ENCODE measurements around the gene LAMP2.

Gene LAMP2

DNA sequence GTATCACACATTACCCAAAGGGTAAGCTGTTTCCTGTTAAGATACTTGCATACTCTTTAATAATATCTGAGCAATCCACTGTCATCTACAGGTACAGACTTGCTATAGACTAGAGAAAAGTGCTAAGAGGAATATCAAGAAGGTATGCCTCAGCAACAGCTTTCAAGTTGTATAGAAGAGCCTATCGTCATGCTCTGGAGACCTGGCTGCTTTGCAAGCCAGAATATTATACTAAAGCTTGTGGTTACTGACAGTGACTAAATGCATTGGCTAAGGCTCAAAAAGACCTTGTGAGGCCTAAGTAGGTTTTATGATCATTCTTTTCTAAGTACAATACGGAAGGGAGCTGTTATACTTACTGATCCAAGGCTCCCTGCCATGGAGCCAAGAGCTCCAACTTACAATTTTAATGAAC is 11.3 kb downstream of the LAMP2 start:
- DNase-seq (ENCODE audit: low read depth in 3 of 3), result no peak

DNA sequence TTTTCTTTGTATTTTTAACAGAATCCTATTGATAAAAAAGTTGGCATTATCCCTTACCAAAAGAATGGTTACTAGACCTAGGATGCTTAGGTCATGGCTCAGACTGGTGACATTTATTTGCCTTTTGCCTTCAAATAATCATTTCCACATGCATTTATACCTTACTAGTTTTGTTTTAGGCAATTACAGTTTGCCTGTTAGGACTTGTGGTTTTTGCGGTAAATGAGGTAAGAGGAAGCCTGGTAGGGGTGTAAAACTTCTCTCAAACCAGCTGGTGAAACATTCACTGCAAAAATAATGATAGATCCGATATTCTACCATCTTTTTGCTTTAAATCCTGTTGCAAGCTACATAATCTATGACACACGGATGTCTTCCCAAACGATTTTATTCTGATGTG is 12.1 kb downstream of the LAMP2 start:
- DNase-seq (ENCODE audit: low read depth in 3 of 3), result no peak

- no peak for DNase-seq (ENCODE audit: low read depth in 3 of 3)
Observed at GRCh38 chrX:120453985-120454384, 15.1 kb downstream of the LAMP2 start.

- DNase-seq (ENCODE audit: low read depth in 3 of 3), result no peak
Observed at GRCh38 chrX:120452131-120452530, 17.0 kb downstream of the LAMP2 start.

DNA sequence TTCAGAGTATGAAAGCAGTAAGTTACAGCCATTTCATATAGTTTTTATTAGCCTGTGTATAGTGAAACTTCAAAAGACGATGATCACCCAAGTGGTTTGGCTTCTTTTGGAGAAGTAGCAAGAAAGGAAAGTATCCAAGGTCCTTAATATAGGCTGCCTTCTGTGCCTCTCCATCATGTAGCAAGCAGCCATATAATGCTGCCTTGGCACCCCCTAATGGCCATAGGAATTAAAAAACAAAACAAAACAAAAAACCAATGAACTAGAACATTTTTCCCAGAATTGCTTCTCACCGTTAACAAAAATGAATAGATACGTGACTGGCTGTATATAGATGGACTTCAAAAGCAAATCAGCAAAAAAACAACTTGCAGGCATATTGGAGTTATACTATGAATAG is 18.9 kb downstream of the LAMP2 start:
- DNase-seq (ENCODE audit: low read depth in 3 of 3), result no peak

GRCh38 chrX:120446498-120446897 is 22.6 kb downstream of the LAMP2 start:
- no peak for DNase-seq (ENCODE audit: low read depth in 3 of 3)

- DNase-seq (ENCODE audit: low read depth in 3 of 3), result no peak
Observed at GRCh38 chrX:120439921-120440320, 29.2 kb downstream of the LAMP2 start.

DNA sequence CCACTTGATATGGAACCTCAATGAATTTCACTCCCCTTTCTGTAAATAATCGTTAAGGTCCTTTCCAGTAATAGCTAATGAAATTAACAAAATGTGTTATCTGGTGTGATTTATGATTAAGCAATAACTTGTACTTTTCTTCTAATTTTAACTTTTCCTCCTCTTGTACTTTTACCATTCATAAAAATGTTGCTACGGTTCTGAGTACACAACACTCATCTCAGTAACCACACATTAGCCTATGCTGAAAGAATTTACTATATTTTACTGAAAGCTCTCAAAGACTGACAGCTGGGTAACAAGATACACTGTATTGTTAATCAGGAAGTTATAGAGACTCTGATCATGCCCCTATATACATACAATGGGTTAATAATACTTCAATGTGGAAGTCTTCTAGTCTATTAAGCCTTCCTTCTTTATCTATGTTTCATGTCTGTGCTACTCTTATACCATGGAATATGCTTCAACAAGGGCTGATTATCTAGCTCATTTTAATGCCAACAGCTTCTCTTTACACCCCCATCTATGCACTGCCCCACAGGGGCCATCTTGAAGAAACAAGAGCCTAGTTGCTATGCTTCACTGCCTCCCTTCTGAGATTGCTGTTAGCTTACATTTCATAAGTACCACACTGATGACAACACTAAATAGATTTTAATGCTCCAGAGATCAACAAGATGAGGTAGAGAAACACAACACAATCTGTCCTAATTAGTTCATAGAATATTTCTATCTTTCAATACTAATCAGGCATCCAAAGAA is 39.1 kb downstream of the LAMP2 start:
- DNase-seq (ENCODE audit: low read depth in 3 of 3), result no peak

DNA sequence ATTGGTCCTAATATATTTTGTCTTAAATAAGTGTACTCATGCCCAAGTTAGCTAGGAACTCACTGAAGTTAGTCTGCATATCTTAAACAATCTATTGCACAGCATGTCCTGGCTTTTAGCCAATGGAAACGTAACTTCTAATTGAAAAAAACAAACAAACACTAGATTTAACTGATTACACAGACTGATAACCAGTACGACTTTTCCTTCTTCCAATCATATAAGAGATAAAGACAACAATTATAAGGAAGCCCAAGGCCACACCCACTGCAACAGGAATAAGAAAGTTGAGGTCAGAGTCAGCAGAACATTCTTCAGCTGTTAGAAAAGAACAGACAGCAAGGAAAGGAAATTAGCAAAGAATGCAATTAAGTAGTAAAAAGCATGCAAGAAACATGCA is 40.8 kb downstream of the LAMP2 start:
- DNase-seq (ENCODE audit: low read depth in 3 of 3), result no peak

GRCh38 chrX:120426599-120426998 is 42.5 kb downstream of the LAMP2 start:
- no peak for DNase-seq (ENCODE audit: low read depth in 3 of 3)

GRCh38 chrX:120419463-120419862 is 49.6 kb downstream of the LAMP2 start:
- DNase-seq (ENCODE audit: low read depth in 3 of 3), result no peak

DNA sequence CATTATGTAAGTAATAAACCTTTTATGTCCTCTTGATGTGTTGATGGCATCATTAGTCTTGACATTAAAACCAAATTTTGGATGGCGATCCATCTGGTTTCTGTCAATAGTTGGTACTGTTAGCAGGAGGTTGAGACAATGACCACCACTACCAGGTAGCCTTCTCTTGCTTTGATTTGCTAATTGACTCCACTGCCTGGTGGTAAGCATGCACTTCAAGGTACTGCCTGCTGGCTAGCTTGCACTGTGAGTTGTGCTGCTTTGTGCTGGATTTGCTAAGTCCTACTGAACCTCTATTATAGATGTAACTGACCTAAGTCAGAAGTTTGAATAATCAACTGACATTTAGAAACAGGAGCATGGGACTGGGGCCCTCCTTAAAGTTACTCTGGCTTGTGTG is 60.9 kb downstream of the LAMP2 start:
- DNase-seq (ENCODE audit: low read depth in 3 of 3), result no peak

GRCh38 chrX:120406638-120407037 is 62.5 kb downstream of the LAMP2 start:
- DNase-seq (ENCODE audit: low read depth in 3 of 3), result no peak

DNA sequence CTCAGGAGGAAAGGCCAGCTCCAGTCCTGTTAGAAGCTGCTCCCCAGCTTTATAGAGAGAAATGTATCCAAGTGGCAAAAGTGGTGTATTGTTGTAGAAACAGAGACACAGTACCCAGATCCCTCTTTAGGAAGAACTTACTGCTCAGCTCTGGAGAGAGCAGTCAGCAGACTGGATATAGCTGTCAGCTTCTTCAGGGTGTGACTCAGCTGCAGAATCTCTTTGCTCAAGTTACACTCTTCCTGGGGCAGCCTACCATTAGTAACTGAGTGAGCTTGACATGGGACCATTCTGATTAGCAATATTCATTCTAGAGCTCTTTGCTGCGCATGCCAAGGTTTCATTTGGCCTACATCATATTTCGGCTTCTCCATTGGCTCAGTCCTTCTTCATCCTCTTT is 66.7 kb downstream of the LAMP2 start:
- no peak for DNase-seq (ENCODE audit: low read depth in 3 of 3)

- DNase-seq (ENCODE audit: low read depth in 3 of 3), result no peak
Observed at GRCh38 chrX:120401301-120401700, 67.8 kb downstream of the LAMP2 start.

DNA sequence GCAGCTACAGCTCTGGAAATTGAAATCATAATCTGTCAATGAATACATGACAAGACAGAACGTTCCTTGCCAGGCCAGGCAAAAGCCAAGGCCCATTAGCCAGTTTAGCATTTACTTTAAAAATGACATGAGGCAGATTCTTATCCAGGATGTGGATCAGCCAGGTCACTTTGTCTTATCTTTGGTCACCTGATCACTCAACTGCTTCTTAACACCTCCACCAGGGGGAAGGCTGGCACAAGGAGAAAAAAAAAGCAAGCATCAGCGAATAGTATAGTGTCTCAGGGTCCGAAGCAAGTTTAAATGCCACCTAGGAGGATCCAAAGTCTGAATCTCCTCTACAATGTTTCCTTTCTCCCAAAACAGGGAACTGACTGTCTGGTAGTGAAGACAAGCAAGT is 88.4 kb downstream of the LAMP2 start:
- no peak for DNase-seq (ENCODE audit: low read depth in 3 of 3)

DNA sequence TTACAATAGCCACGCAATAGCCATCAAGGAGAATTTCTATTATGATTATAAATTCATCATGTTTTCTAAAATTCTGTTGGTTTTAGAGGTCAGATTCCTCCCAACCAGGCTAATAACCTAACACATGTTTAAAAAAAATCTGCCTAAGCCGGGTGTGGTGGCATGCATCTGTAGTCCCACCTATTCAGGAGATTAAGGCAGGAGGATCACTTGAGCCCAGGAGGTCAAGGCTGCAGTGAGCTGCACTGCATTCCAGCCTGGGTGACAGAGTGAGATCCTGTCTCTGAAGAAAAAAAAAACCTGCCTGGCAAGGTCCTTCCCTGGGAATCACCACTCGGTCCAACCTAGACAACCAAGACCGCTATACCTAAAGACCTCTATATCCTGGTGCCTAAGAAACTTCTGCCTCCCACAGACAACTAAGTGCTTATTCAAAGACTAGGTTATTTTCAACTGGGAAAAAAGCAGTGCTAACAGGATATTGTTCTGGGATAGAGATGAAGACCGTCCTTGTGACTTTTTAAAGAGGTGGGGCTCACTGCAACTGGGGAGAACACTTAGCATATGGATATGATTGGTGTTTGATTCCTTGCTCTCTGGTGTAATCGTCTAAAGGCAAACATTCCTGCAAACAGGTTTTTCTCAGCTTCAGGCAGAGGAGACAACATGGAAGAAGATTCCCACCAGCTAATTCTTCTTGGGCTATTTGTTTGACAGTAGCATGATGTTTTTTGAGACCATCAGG is 89.0 kb downstream of the LAMP2 start:
- no peak for DNase-seq (ENCODE audit: low read depth in 3 of 3)

DNA sequence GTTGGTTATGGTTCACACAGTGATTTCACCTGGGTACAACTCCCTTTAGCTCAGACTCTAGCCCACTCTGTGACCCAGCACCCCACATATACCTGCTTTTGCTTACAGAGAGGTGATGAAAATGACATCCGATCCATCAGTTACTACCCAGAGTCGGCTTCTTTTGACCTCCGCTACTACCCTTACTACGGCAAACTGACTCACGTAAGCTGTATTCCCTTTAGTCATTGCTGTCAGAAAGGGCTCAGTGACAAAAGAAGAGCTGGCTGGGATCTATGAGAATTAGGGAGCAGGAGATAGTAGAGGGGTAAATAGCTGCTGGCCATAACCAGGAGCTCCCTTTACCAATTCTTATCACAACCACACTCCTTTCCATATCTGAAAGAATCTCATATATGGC is 90.5 kb downstream of the LAMP2 start:
- no peak for DNase-seq (ENCODE audit: low read depth in 3 of 3)
